Ishikawa (cell line): ENCODE measurements around the gene TRIAP1.

Source experiments
- CEBPB ChIP-seq: IDR thresholded peaks from 2 replicates; pipeline ENCODE4 v1.6.1; 2012
- CREB1 ChIP-seq: IDR thresholded peaks from 2 replicates; pipeline ENCODE4 v1.6.1; 2012; ENCODE audit warnings: low read depth
- EGR1 ChIP-seq: IDR thresholded peaks from 2 replicates; pipeline ENCODE4 v1.6.1; 2012
- EP300 ChIP-seq: IDR thresholded peaks from 2 replicates; pipeline ENCODE4 v1.6.1; 2012; ENCODE audit warnings: borderline replicate concordance
- FOXM1 ChIP-seq: IDR thresholded peaks from 2 replicates; pipeline ENCODE4 v1.6.1; 2012; ENCODE audit warnings: low read depth, borderline replicate concordance
- NFIC ChIP-seq: IDR thresholded peaks from 2 replicates; pipeline ENCODE4 v1.6.1; 2012
- RAD21 ChIP-seq: IDR thresholded peaks from 2 replicates; pipeline ENCODE4 v1.6.1; 2012; ENCODE audit warnings: low read depth
- REST ChIP-seq: IDR thresholded peaks from 2 replicates; pipeline ENCODE4 v1.6.1; 2012; ENCODE audit warnings: low read depth, mild to moderate bottlenecking
- TAF1 ChIP-seq: IDR thresholded peaks from 2 replicates; pipeline ENCODE4 v1.6.1; 2012; ENCODE audit warnings: low read depth, mild to moderate bottlenecking
- TEAD4 ChIP-seq: IDR thresholded peaks from 2 replicates; pipeline ENCODE4 v1.6.1; 2012
- YY1 ChIP-seq: IDR thresholded peaks from 2 replicates; pipeline ENCODE4 v1.6.1; 2012; ENCODE audit warnings: low read depth
- ZBTB7A ChIP-seq: IDR thresholded peaks from 2 replicates; pipeline ENCODE4 v1.6.1; 2012; ENCODE audit warnings: low read depth
- TF ChIP-seq, protein P1 (sequence below): IDR thresholded peaks from 2 replicates; pipeline ENCODE4 v1.6.1; 2012
- TF ChIP-seq, protein P2 (sequence below): IDR thresholded peaks from 2 replicates; pipeline ENCODE4 v1.6.1; 2012

DNA sequence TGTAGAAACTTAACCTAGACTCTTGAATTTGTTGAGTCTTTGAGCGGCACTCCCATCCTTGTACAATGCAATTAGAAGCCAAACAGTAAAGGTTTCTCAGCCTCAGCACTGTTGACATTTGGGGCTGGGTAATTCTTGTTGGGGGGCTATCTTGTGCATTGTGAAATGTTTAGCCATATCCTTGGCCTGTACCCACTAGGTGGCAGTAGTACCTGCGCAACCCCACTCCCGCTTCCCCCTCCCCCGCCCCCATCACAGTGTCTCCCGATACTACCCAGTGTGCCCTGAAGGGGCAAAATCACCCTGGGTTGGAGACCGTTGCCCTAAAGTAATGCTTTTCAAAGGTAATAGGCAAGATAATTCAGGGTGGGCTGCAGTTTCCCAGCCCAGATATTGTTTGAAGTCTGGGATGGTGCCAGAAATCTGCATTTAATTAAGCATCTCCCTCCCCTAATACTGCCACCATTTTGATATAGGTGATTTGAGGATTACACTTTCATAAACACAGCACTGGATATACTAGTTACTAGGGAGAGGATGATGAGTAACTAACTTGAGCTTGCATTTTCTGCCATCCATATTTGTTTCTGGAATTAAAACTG is 6.4 kb downstream of the TRIAP1 start:
- TF ChIP-seq EP300 (no peak), RAD21 (peak; percentile 39; the same call in 1 of the 2 replicates), REST (no peak), EGR1 (no peak), TAF1 (no peak), CEBPB (peak; percentile 57; the same call in 1 of the 2 replicates), CREB1 (no peak), YY1 (no peak), FOXM1 (no peak), ZBTB7A (no peak), TEAD4 (no peak), NFIC (no peak)
- TF ChIP-seq, protein P1, sequence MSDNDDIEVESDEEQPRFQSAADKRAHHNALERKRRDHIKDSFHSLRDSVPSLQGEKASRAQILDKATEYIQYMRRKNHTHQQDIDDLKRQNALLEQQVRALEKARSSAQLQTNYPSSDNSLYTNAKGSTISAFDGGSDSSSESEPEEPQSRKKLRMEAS: no peak
- TF ChIP-seq, protein P2, sequence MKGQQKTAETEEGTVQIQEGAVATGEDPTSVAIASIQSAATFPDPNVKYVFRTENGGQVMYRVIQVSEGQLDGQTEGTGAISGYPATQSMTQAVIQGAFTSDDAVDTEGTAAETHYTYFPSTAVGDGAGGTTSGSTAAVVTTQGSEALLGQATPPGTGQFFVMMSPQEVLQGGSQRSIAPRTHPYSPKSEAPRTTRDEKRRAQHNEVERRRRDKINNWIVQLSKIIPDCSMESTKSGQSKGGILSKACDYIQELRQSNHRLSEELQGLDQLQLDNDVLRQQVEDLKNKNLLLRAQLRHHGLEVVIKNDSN: no peak
